Hepatic stellate cell (primary cell): ENCODE measurements around the gene OBP2A.

Experiments
- DNase-seq: peaks from one replicate; pipeline ENCODE4 v3.0.0; 2011; ENCODE audit warnings: low spot score

The OBP2A gene

DNA sequence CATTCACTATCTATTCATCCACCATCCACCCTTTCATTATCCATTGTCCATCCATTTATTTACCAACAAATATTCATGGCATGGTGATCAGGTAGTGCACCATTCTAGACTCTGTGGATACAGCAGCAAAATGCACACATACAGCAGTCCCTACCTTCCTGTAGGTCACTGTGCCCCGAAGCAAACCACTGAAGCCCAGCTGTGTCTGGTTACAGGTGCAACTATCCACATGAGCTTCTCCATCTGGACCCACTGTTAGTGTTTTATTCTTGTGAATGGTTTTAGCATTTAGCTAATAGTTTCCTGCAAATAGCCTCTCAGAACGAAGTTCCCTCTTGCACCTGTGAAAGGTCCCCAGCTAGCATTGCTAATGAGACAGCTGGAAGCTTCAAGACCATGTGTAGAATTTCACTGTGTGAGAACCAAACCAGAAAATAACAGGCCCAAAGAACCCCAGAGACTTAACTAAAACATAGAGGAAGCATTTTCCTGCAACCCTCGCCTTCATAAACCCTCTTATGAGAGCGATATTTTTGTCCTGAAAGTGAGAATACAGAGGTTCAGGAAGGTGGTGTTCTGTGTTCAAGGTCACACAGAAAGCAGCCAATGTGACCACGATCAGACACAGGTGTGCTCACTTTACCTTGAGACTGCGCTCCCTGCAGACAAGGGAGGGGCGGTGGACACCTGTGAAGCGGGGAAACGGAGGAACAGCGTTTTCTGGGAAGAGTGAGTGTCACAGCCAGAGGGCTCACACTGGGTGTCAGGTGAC, 34.1 kb downstream of the OBP2A start:
- no peak for DNase-seq

DNA sequence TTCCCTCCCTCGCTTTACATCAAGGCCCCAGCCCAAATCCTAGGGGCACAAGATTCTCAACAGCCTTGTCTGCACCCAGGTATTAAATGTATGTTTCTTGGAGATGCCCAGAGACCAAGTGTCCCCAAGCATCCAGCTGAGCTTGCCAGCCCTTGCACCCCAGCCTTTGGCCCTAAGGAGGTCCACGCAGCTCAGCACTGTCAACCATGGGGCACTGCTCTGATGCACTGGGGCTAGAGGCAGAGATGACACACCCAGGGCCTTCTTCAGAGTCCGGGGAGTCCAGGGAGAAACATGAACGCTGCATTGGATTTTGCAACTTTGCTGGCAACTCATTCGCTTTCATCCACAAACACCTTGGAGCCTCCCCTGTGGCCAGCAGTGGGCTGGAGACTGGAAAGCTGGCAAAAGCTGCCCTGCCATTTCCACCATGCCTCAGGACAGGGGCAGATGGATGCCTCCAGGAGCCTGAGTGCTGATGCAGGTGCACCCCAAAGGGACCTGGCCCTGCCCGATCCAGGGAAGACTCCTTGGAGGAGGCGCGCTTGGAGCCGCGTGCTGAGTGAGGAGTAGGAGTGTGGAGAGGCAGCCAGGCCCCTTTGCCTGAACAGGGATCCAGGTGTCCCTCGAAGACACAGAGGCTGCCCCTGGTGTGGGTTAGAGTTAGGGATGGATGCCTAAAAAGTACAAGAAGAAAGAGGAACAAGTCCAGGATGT, 34.9 kb downstream of the OBP2A start:
- no peak for DNase-seq

DNA sequence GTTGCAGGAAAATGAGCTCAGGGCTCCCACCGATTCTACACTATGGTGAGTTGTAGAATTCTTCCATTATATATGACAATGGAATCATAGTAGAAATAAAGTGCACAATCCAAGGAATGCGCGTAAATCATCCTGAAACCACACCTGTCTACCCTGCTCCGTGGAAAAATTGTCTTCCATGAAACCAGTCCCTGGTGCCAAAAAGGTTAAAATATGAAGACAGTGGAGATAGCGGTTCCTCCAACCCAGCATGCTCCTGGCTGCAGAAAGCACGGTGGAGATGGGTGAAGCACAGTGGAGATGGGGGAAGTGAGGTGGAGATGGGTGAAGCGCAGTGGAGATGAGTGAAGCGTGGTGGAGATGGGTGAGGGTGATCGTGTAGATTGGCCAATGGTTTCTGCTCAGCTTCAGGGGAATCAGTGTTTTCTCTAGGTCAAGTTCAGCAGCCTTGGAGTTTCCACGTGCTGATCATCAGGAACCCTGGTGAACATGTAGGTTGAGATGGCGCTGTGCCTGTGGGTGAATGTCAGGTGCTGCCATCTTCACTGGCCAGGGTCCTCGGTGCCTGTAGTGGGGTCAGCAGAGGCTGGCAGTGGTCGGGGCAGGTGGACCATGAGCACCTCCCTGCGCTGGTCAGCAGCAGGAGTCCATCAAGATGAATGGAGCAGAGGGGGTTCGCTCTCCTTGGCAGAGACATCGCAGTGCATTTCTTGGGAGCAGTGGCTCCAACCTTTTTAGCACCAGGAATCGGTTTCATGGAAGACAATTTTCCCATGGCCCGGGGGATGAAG, 35.9 kb downstream of the OBP2A start:
- no peak for DNase-seq

DNA sequence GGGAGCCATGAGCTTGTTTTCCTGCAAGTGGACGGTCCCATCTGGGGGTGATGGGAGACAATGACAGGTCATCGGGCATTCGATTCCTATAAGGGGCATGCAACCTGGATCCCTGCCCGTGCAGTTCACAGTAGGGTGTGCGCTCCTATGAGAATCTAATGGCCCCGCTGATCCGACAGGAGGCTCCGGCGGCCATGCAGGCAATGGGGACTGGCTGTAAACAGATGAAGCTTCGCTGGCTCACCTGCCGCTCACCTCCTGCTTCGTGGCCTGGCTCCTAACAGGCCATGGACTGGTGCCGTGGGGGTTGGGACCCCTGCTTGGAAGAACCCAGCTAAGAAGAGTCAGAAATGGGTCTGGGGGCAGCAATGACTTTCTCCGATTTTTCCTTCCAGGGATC, 36.6 kb downstream of the OBP2A start:
- DNase-seq, result no peak

DNA sequence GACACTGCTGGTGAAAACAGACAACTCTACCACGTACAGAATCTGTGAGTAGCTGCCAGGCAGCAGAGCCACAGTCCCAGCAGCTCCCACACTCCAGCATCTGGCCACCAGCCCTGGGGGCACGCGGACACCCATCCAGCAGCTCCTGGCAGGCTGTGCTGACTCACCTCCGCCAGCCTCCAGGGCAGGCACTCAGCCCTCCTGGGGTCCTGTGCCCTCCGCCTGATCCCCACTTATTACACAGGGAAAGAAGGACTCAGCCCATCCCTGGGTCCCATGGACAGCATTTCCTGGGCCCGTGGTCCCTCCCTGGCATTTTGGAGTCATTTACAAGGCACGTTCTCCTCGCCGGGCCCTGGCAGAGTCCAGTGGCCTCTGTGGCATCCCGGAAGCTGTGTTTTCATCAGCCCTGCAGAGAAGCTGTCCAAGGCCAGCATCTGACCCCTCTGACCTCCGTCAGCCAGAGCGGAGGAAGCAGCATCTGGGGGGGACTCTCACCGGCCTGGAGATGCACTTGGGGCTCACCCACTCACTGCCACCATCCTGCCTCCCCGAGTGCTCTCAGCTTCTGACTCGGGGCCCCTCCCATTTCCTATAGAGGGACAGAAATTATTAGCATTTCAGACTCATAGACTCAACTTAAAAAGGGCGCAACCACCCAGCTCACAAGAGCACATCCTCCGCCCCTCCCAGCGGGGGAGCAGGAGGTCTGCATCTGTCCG, 37.2 kb downstream of the OBP2A start:
- no peak for DNase-seq

DNA sequence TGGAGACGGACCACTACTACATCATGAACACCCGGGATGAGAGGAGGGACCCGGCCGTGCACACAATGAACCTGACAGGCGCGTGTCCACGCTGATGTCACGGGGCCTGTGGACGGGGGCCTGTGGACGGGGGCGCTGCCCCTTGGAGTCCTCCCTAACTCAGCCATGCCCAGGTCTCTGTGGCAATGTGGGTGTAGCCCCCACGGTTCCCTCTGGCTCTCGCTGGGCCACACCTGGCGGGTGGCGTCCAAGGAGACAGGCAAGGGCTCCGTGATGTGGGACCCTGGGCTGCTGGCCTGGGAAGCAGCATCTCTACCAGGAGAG, 37.7 kb downstream of the OBP2A start:
- DNase-seq, result no peak

DNA sequence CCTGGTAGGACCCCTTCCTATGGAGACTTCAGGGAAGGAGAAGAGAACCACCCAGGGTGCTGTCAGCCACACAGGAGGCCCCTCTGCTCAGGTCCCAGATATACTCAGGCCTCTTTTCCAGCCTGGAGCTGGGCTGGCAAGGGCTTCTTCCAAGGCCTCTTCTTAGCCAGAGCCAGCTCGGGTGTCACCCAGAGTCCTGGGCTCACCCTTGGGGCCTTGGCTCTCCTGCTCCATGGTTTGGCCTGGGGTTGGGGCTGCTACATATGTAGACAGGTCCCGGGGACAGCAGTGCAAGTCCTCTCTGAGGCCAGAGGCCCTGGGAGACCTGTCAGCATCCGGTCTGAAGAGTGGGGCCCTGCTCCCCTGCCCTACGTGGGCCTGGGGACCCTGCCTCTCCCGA, 38.4 kb downstream of the OBP2A start:
- DNase-seq, result no peak

DNA sequence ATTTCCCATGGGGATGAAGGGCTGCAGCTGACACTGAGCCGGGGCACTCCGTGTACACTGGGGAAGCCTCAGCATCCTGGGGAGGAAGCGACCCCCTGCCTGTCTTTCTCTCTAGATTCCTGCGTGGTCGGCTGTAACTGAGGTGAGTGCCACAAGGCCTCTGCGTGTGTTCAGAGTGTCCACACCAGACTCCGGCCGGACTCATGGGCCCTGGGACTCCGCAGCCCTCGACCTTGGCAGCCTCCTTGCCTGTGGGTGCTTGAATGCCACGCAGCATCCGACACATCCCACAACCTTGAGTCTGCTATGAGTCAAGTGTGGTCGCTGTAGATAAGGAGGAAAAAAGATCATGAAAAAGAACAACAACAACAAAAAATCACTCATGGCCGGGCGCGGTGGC, 39.0 kb downstream of the OBP2A start:
- no peak for DNase-seq

DNA sequence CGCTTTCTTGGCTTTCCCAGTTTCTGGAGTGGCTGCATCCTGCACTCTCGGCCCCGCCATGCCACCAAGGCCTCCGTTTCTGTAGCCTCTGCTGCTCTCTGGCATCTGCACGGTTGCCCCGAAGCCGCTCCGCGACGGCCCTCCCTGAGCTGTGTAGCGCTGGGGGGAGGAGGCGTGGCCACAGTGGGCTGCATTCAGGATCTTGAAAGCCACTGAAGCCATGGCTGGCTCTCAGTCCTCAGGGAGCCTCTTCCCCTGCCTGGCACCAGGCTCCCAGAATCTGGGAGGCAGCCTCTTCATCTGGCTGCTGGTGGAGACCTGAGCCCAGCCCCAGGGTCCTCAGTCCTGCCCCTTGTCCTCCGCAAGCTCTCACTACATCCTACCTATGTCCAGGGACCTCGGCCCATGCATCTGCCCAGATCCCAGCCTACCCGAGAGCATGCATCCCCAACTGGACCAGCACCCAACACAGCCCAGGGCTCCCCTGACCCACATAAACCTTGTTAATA, 40.7 kb downstream of the OBP2A start:
- DNase-seq, result no peak

DNA sequence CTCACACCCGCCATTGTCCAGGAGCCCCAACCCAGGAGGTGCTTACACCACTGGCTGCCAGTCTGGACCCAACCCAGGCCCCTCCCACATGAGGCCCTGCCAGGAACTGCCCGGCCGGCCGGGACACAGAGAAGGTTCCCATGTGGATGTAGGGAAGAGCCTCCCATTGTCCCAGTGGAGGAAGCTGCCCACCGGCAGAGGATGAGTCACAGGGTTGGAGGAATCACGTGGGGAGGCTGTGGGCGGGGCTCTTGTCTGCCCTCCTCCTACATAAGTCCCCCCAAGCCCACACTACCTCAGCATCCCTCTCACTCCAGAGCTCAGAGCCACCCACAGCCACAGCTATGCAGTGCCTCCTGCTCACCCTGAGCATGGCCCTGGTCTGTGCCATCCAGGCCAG, 41.7 kb downstream of the OBP2A start:
- DNase-seq, result no peak

DNA sequence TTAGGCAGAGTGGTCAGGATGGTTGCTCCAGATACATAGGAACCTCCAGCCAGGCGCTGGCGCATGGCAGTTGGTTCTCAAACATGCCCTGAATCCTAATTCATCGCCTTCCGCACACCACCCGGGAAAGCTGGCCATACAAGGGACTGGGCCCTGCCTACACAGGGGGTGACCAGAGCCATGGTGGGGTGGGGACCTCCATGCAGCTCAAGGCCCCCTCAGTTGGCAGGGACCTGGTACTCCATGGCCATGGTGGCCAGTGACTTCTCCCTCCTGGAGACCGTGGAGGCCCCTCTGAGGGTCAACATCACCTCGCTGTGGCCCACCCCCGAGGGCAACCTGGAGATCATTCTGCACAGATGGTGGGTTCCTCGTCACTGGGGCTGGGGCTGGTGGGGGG, 42.4 kb downstream of the OBP2A start:
- DNase-seq, result no peak

DNA sequence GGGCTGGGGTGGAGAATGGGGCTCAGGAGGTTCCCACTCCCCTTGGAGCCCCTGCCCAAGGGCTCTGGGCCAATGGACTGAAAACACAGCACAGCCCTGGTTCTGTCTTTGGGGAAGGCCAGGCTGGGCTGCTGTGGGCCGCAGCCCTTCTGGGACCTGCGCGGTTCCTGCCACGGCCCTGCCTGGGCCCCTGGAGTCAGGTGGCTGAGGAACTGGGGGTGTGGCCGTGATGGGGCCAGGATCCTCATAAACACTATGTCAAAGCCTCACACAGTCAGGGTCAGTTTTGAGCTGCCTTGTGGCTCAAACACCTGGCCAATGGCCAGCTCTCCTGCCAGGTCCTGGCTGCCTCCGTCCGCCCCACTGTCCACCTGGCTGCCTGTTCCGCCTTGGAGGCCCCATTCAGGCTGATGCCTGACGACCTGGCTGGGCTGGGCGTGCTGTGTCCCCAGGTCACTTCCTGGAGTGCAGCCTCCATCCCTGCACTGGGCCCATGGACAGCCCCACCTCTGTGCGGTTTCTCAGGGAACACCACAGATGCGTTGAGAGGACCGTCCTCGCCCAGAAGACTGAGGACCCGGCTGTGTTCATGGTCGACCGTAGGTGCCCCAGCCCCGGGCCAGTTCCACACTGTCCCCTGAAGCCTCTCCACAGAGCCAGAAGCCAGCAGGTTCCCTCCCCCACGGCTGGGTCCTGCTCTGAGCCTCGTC, 43.1 kb downstream of the OBP2A start:
- no peak for DNase-seq

DNA sequence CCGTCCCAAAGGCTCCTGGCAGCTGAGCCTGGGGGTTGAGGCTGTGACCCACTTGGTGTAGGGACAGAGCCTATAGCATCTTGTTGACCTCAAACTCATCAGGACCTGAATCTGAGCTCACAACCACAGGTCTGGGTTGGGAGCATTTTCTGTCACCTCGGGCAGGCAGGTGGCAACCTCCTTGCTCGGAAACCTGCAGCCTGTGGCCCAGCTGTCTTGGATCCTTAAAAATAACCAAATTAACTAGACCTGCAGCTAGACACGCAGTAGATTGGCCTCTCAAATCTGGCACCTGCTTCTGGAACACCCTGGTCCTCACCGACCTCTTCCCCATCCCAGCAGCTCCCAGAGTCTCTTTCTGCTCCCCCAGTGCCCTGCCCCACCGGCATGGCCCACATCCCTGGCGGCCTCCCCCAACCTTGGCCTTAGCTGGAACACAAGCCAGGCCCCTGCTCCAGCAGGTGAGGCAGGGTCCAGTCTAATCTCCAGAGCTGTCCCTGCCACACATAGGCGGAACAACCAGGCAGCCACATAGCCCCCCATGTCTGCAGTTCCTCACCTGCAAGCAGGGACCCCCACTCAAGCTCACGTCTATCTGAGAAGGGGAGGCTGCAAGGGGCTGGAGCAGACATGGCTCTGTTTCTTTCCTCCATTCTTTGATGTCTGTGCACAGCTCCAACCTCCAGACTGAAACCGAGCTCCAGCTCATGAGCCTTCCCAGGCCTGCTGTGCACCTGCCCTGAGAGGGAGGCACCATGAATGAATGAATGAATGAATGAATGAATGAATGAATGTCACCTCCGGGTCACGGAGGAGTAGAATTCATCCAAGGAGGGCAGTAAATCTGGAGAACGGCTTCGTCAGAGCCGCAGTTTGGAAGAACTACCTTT, 43.9 kb downstream of the OBP2A start:
- no peak for DNase-seq

DNA sequence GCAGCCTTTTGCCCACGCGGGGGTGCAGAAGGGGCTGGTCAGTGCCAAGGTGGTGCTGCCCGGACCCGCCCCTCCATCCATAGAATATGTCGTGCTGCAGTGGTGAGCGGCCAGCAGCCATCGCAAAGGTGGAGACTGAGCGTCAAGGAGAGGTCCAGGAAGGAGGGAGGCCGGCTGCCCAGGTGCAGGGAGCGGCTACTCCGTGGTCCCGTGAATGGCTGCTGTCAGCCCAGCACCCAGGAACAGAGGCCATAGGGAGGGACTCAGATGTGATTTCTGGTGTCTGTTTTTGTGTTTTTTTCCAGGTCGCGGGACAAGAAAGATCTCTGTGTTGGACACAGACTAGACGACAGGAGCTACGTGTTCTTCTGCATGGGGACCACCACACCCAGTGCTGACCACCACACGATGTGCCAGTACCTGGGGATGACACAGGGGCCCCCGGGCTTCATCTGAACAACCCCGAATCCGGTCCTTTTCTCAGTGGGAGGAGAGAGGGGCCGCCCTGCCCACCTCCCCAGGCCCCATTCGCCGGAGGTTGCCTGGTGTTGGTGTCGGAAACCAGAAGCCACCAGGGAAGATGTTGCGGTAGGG, 44.7 kb downstream of the OBP2A start:
- DNase-seq, result no peak

DNA sequence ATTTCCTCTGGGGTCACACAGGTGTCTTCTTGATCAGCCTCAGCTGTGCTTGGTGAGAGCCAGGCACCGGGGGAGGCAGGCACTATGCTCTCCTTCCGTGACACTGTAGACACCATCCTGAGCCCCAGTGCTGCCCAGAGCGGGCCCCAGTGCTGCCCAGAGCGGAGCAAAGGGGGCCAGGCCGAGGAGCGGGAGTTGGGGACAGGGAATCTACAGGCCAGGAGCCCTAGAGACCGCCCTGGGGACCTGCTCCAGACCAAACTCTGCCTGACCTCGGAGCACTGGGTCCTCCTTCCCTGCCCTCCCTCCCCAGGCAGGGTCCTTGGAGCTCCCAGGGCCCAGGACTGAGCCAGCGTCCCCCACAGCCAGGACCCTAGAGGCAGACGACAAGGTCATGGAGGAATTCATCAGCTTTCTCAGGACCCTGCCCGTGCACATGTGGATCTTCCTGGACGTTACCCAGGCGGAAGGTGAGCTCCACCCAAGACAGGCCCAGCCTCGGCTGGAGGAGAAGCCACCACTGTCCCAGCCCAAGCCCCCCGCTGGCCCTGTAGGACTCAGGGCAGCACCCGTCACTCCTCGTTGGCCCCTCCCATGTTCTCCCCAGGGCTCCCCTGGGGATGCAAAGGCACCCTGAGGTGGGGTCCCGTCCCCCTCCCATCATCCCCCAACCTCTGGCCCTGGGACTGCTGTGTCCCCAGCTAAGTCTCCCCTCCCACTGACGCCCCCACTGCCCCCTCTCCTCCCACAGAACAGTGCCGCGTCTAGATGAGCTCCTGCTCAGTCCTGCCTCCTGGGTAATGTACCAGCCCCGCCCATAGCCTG, 45.8 kb downstream of the OBP2A start:
- DNase-seq, result no peak

DNA sequence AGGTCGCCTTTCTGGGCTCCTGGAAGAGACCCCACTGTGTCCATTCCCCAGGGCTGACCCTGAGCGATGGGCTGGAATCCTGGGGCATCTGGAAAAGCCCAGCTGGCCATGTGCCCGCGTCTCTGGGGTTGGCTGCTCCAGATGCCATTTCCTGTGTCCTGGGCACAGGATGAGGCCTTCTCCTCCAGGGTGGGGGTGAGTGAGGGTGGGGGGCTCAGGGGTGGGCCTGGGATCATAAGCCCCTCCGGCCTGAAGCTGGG, 46.3 kb downstream of the OBP2A start:
- DNase-seq, result no peak

DNA sequence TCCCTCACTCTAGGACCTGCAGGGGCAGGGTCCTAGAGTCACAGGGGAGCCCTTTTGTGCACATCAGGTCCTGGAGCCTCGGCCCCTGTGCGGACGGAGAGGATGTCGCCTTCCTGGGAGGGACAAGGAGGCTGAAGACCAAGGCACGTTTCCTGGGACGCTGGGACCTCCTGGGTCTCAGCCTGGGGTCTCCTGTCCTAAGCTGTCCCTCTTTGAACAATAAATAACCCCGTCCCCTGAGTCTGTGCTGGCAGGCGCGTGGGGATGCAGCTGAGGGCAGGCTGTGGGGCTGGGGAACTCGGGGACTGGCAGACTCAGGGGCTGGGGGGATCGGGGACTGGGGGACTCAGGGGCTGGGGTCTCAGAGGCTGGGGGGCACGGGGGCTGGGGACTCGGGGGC, 46.7 kb downstream of the OBP2A start:
- no peak for DNase-seq

DNA sequence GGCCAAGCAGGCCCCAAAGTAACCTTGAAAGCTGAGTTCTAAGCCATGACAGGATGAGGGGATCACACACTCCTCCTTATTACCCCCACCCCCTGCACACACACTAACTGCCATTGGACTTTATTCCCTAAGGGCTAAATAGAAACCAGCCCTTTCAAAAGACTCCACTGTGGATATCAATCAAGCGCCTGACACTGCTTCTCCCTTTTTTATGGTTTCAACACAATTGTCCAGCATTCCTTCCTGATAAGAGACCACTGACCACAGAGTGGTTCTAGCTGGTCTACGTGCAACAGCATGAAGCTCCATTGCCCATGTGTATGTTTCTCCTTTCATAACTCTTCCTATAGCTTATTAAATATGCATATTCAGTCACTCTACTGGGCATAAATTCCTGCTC, 50.3 kb downstream of the OBP2A start:
- DNase-seq, result no peak
